C4-2B (cell line): Measurements from ENCODE around the gene PTGR1.
"Not testable (repeated sequence)": the region's sequence is repeated elsewhere in the genome, so short reads cannot be mapped to it uniquely, and the experiment has no call there.

Experiments
- CTCF ChIP-seq: fragments of 450-650 bp; conservative IDR thresholded peaks from 2 replicates; pipeline ENCODE4 v1.5.1; 2017; ENCODE audit warnings: mild to moderate bottlenecking
- ZFX ChIP-seq: fragments of 450-650 bp; IDR thresholded peaks from 2 replicates; pipeline ENCODE4 v1.6.1; 2017

- not testable (repeated sequence) for TF ChIP-seq CTCF, ZFX
These were observed 44.0 kb downstream of the PTGR1 start for GRCh38 chr9:111555425-111555824.
